Activated naive CD4-positive, alpha-beta T cell treated with anti-CD3 and anti-CD28 coated beads, Interleukin-2, amount 50 U/mL, for 72 hours (primary cell): ENCODE results near the gene MAGEB17. TPM values are rescaled to one million over a fixed set of nuclear protein-coding genes. Genes with fewer than 3 reads are reported as not detected.

ENCODE experiments used
- ATAC-seq, 2 donors: fragments of 150-1000 bp; cut with Tn5 transposase; 2 replicates each; pipeline ENCODE4 v1.10.0; 2021; ENCODE audit warnings: mild to moderate bottlenecking in 2 of 2, moderate library complexity in 2 of 2
- DNase-seq, 2 donors: peaks; one replicate each; pipeline ENCODE4 v3.0.0; 2021 to 2022; ENCODE audit warnings: low spot score in 2 of 2
- H3K27ac Mint-ChIP-seq, 2 donors: one replicate each; pipeline ENCODE4 v1.8.0; 2022; ENCODE audit warnings: mild to moderate bottlenecking in 2 of 2, mixed read lengths in 2 of 2
- H3K36me3 Mint-ChIP-seq, 2 donors: one replicate each; pipeline ENCODE4 v1.8.0; 2022; ENCODE audit warnings: mixed read lengths in 2 of 2
- H3K9me3 Mint-ChIP-seq, 2 donors: one replicate each; pipeline ENCODE4 v1.8.0; 2022; ENCODE audit warnings: mixed read lengths in 2 of 2
- total RNA-seq, 2 donors: library from RNA; stranded (reverse); gene quantifications; one replicate each; pipeline ENCODE4 v1.2.3, GENCODE V29; 2022

MAGEB17 gene, protein sequence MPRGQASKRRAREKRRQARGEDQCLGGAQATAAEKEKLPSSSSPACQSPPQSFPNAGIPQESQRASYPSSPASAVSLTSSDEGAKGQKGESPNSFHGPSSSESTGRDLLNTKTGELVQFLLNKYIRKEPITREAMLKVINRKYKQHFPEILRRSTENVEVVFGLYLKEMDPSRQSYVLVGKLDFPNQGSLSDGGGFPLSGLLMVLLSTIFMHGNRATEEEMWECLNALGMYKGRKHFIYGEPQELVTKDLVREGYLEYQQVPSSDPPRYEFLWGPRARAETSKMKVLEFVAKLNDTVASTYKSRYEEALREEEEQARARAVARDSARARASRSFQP
- total RNA-seq, result not detected

DNA sequence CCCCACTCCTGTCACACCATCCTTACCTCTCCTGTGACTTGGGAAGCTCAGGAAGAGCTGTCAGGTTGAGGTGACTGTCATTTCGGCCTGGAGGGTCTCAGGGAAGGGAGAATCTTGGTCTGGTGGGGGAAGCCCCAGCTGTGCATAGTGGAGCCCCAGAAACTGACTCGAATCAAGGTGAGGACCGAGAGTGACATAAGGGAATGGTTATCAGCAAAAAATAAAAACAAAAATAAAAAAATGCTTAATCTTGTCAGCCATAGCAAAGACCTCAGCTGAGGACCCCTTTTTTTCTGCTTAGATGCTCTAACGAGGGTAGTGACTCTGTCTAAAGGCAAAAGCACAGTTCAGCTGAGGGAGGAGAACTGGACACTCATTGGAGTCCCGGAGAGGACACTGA is at the start of gene MAGEB17:
Gene MAGEB17 (plus strand): TSS at position 301 of the 400 bp plus-strand sequence. CDS start 2,902 bp downstream, outside the sequence.
- no peaks in the 10 kb centered on the region for H3K36me3 Mint-ChIP-seq
- ATAC-seq (no peak), DNase-seq (no peak)
- H3K9me3 Mint-ChIP-seq, result no peaks in the 10 kb centered on the region
- no peak within 1 kb of the TSS for H3K27ac Mint-ChIP-seq

DNA sequence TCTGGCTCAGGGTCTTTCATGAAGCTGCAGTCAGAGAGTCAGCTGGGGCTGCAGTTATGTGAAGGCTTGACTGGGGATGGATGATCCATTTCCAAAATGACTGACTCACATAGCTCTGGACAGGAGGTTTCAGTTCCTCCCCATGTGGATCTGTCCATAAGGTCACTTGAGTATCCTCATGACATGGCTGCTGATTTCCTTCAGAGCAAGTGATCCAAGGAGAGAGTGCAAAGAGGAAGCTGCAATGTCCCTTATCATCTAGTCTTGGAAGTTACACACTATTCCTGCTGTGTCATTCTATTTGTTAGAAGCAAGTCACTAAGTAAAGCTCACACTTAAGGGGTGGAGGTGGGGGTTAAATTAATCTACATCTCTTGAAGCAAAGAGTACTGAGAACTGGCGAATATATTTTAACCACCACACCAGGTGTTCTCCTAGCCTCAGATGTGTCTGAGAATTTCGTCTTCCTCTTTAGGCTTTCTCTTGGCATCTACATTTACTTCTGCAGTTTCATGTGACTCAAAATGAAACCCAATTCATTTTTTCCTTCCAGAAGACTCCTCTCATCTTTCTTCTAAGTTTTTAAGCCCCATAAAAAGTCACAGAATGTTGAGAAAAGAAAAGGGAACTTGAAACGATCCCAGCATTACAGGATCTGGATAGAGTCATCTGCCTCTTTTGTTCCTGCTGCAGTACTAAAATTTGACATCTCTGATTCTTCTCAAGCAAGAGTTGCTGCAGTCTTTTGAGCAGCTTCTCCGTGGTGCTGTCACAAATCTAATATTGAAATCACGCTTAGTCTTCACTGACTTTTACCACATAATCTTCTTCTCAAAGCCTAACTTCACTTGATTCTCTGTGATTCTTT is 47.7 kb upstream of the MAGEB17 start:
- peak in 1 of 2 donors; percentile 2 for DNase-seq
- Mint-ChIP-seq H3K9me3 (peaks cover 0 to 4% of the 10 kb centered on the region in 2 donors), H3K36me3 (peaks cover 0 to 5% of the 10 kb centered on the region in 2 donors), H3K27ac (peak overlapping the region; percentile 68 to 75)
- ATAC-seq, result peak; percentile 82 to 91

DNA sequence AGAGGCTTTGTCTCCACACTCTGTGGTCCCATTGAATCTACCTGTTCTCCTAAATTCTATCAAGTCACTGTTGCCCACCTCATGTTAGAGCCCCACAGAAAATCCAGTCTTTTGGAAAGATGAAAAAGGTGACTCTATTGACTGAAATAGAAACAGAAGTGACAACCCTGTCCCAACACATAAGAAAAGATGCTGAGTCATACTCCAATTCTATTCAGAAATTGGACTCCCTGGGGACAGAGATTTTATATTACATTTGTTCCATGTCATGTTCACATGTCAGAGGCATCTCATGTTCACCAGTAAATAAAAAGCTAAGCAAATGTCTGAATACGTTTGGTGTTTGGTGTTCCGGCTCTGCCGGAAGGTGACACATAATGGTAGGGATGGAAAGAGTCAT is 46.9 kb upstream of the MAGEB17 start:
- ATAC-seq, result no peak
- DNase-seq, result no peak
- peak overlapping the region in 1 of 2 donors; percentile 75 for H3K27ac Mint-ChIP-seq
- peaks cover 0 to 4% of the 10 kb centered on the region in 2 donors for H3K9me3 Mint-ChIP-seq
- H3K36me3 Mint-ChIP-seq, result peaks cover 0 to 5% of the 10 kb centered on the region in 2 donors

DNA sequence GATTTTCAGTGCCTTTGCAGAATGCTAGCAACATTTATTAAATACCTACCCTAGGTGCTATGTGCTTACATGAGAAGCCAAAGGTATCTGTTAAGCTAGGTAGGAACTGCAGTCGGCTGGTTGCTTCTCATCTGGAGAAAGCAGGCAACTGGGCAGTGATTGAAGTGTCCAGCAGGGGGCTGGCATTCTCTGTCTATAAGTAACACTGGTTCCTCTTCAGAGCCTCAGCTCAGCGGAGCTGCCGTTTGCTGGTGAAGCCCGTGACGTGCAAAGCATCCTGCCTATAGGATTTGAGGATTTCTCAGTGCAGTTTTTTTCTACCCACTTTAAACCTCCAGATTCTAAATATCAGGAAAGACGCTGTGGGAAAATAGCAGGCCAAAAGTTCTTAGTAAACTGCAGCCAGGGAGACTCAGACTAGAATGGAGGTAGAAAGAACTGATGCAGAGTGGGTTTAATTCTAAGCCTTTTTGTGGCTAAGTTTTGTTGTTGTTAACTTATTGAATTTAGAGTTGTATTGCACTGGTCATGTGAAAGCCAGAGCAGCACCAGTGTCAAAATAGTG is 44.0 kb upstream of the MAGEB17 start, which contains the start of gene GRPR:
Gene GRPR (plus strand): TSS at position 344 of the 565 bp plus-strand sequence. CDS start 389 bp downstream, outside the sequence.
- Mint-ChIP-seq H3K36me3 (peaks cover 0 to 5% of the 10 kb centered on the region in 2 donors), H3K27ac (no peak within 1 kb of the TSS), H3K9me3 (peaks cover 0 to 4% of the 10 kb centered on the region in 2 donors)
- ATAC-seq (peak; percentile 65 to 76), DNase-seq (peak; percentile 25 to 54)

DNA sequence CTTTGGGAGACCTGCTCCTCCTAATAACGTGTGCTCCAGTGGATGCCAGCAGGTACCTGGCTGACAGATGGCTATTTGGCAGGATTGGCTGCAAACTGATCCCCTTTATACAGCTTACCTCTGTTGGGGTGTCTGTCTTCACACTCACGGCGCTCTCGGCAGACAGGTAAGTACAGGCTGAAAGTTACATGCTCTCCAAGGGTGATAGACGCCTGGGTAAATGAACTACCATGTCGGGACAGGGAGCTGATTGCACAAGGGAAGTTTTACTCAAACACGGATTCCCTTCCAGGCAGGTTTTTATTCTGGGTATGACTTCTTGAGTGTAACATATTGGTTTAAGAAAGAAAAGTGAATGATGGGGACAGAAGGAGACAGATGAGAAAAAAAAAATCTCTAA is 43.1 kb upstream of the MAGEB17 start:
- H3K27ac Mint-ChIP-seq, result no peak overlapping the region
- ATAC-seq, result no peak
- H3K9me3 Mint-ChIP-seq, result peaks cover 0 to under 1% of the 10 kb centered on the region in 2 donors

DNA sequence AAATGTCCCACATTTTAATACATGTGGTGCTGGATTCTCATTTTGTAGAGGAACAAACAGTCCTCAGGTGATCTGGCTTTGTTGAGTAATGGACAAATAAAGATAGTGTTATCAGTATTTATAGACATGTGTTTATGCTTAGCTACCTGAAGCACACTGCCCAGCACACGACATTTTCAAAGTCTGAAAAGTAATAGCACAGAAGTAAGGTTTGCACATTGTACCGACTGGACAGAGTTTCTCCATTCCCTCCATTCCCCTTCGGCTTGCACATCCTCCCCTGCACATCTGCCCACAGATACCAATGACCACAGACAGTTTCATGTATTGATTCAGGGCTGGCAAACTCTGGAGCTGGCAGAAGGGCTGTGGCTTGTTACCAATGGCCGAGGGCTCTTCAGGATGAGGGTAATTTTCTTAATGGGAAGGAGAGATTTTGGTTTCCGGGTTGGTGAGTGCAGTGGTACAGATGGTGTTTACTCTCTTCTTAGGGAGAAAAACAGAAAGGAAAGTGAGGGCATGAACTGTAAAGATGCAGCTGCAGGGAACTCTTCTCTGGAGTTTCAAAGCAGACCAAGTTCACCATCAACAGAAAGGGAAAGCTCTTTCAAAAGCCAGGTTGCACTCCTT is 41.6 kb upstream of the MAGEB17 start:
- DNase-seq, result no peak
- Mint-ChIP-seq H3K36me3 (no peaks in the 10 kb centered on the region), H3K27ac (no peak overlapping the region), H3K9me3 (no peaks in the 10 kb centered on the region)
- no peak for ATAC-seq

More for the DNA sequence above, 43.1 kb upstream of the MAGEB17 start:
- DNase-seq, result no peak
- peaks cover 0 to 2% of the 10 kb centered on the region in 2 donors for H3K36me3 Mint-ChIP-seq

DNA sequence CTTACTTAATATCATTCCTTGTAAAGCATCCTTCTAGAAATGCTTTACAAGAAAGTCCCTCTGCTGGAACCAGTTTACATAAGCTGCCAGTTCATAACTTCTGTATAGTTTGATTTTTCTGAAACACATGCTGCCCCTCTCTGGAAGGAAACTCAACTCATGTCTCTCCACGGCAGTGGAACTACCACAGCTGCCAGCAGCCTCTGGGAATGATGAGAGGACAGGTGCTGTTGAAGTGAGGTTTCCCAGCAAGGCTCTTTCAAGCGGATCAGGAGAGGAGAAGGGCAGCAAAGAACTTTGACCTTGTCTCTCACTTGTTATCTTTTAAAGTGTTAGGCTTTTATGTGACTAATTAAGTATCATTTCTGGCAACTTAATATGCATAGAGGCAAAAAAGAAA is 36.6 kb upstream of the MAGEB17 start:
- no peaks in the 10 kb centered on the region for H3K36me3 Mint-ChIP-seq

DNA sequence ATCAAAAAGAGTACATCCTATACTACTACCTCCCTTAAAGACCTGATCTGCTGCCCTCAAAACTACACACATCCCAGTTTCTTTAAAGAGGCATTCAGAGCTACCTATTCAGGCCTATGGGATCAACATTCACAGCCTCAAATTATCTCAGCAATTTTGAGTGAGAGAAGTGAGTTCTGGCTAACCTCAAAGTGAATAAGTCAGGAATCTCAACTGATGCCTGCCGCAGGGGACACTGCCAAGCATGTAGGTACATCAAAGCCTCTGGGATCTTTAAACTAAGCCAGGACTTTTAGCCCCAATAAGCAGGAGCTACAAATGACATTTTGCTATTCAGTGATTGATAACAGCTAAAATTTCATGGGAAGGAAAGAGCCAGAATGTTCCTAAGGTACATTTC is 32.3 kb upstream of the MAGEB17 start:
- no peaks in the 10 kb centered on the region for H3K36me3 Mint-ChIP-seq
- ATAC-seq (no peak), DNase-seq (no peak)
- no peaks in the 10 kb centered on the region for H3K9me3 Mint-ChIP-seq
- no peak overlapping the region for H3K27ac Mint-ChIP-seq

More for the DNA sequence above, 36.6 kb upstream of the MAGEB17 start:
- Mint-ChIP-seq H3K9me3 (no peaks in the 10 kb centered on the region), H3K27ac (no peak overlapping the region)
- no peak for DNase-seq
- ATAC-seq, result no peak

DNA sequence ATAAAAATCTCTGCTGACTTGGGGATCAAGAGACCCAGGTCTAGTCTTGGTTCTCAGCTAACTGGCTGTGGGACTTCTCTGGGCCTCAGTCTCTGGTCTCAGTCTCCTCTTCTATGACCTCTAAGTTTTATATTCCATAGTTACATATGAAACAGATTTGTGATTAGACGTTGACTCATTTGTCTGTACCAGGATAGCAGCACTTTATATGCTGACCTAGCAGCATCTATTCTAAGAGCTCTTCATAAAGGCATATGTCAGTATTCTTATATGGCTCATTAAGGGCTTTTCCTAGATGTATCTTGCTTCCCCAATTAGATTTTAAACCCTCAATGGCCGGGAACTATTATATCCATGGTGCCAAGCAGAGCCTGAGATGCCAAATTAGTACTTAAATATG is 31.2 kb upstream of the MAGEB17 start:
- Mint-ChIP-seq H3K9me3 (no peaks in the 10 kb centered on the region), H3K27ac (no peak overlapping the region), H3K36me3 (no peaks in the 10 kb centered on the region)
- ATAC-seq (no peak), DNase-seq (no peak)

DNA sequence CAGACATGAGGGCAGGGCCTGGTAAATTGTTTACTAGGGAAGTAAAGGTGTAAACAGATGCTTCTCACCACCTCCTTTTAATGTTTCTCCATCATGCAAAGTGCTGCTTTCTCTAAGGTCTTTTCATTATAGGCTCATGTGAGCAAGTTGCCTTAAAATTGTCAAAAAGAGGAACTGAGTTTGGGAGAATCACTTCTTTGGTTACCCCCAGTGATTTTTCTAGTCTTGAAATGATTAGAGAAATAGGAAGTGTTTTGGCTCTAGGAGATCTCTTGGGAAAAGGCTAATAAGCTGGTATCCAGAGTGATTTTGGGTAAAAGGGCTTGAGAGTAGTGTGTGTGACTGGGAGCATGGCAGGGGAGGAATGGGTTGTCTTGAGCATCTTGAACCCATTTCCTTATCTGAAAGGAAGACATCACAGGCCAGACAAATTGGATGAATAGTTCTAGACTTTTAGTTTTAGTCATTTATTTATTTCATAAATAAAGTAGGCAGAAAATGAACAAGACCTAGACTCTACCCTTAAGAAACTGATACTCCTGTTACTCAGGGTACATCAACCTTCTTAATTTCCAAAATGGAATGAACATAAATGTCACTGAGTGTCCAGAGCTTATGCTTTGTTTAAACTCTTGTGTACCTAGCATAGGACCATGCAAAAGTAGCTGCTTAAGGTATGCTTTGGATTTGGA is 29.7 kb upstream of the MAGEB17 start:
- Mint-ChIP-seq H3K27ac (no peak overlapping the region), H3K9me3 (no peaks in the 10 kb centered on the region), H3K36me3 (no peaks in the 10 kb centered on the region)
- ATAC-seq (no peak), DNase-seq (no peak)

DNA sequence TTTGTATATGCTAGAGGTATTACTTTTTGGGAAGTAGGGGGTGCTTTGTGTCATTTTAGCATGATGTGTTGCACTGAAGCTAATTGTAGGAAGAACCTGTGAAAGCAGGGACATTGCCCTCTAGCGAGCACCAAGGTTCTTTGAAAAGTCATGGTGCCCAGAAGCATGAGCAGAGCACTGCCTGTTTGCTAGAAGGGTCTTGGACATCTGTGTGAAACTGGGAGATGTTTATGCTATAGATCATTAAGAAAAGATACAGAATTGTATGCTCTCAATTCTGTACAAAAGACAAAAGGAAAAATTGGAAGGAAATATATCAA is 29.2 kb upstream of the MAGEB17 start:
- no peaks in the 10 kb centered on the region for H3K9me3 Mint-ChIP-seq
- H3K27ac Mint-ChIP-seq, result no peak overlapping the region
- no peak for ATAC-seq
- no peaks in the 10 kb centered on the region for H3K36me3 Mint-ChIP-seq
- no peak for DNase-seq

DNA sequence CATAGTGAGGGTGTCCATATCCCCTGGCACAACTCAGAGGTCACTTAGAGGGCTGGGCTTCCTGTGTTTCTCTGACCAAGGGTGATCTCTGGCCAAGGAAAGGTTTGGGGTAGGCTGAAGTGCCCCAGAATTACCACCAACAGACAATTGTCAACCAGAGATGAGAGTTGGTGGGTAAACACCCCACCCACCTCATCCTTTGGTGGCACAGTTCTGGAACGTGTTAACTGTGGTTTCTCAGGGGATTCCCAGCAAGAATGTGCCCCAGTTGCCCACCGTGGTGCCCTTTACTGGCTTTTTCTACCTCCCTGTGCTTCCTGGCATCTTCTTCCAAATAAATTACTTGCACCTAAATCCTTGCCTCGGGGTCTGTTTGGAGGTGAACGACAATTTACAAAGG is 26.8 kb upstream of the MAGEB17 start:
- DNase-seq (no peak), ATAC-seq (no peak)
- H3K36me3 Mint-ChIP-seq, result no peaks in the 10 kb centered on the region
- H3K9me3 Mint-ChIP-seq, result peaks cover 0 to 3% of the 10 kb centered on the region in 2 donors
- H3K27ac Mint-ChIP-seq, result no peak overlapping the region

DNA sequence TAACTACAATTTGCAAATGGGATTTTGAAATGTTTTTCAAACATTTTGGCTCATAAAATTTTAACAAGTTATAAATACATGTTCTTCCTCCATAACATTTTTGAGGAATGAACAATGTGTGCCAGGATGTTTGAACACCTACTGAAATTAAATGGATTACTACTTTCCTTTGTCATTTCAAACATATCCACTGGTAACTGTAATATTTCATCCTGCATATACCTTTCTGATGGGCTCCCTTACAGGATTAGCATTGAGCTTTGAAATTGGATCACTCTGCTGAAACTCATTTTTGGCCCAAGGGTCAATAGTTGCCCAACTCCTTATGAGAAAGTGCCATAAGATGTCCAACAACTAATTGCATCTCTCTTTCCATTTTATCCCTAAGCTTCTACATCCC is 26.3 kb upstream of the MAGEB17 start:
- Mint-ChIP-seq H3K36me3 (no peaks in the 10 kb centered on the region), H3K27ac (no peak overlapping the region), H3K9me3 (peaks cover 0 to 3% of the 10 kb centered on the region in 2 donors)
- ATAC-seq, result no peak
- no peak for DNase-seq

DNA sequence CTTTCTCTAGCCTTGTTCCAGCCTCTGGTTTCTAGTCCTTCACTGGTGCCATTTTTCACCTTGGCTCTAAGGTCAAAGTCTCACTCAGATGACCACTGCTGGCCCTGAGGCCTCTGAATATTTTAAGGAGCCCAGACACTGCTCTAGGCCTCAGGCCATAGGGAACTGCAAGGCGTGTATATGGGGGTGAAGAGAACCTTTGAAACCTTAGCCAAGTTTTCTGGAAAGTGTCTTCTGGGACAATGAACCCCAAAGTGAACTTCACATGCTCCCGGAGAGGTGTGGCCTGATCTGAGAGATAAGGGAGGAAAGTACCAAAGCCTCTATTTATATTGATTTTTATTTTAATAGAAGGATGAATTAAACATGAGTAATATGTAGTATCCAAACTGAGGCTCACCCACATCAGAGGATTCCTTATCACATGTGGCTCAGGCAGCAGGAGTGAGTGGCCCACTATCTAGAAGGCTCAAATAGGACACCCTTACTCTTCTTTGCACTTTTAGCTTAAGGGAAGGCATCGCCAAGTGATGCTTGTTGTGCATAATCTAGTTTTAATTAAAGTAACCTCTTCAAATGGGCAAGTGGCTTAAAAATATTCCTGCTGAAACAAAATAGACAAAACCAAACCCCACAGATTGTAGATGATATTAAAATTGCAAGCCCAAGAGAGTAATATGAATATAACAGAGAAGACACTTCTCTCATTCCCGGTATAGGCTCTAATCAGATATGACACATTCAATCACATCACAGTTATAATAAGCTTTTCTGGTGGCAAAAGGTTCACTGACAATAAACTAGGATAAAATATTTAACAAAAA is 25.6 kb upstream of the MAGEB17 start:
- Mint-ChIP-seq H3K9me3 (peaks cover 0 to 3% of the 10 kb centered on the region in 2 donors), H3K36me3 (no peaks in the 10 kb centered on the region), H3K27ac (no peak overlapping the region)
- no peak for DNase-seq
- ATAC-seq, result no peak

DNA sequence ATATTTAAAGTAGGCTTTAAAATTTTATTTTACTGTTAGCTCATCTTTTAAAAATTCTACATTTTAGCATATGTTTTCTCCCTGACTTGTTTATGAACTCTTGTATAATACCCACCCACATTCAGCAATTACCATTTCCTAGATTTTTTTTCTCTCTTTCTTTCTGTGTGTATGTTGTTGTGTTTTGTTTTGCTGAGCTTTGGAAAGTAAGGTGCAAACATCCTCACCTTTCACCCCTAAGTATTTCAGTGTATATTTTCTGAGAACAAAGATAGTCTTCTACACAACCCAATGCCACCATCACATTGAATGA is 25.1 kb upstream of the MAGEB17 start:
- ATAC-seq (no peak), DNase-seq (no peak)
- H3K9me3 Mint-ChIP-seq, result peaks cover 0 to 3% of the 10 kb centered on the region in 2 donors
- H3K36me3 Mint-ChIP-seq, result no peaks in the 10 kb centered on the region
- H3K27ac Mint-ChIP-seq, result no peak overlapping the region

DNA sequence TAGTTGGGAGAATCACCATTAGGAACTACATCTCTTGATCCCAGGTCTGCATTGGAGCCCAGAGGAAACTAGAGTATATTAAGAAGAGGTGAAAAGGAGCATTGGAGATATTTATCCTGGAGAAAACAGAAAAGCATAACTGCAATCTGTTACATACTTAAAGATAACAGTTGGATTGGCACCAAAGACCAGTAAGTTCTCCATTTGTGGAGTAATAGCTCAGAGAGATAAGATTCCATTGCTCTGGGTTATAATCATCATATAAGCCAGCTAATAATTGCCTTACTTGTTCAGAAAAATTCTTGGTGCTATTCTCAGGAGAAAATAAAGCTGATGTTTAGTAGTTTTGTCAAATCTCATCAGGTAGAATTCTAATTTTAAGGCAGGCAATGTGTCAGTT is 23.3 kb upstream of the MAGEB17 start:
- no peak for DNase-seq
- Mint-ChIP-seq H3K27ac (no peak overlapping the region), H3K9me3 (peaks cover 0 to 3% of the 10 kb centered on the region in 2 donors), H3K36me3 (no peaks in the 10 kb centered on the region)
- ATAC-seq, result no peak
